Activated gamma-delta T cell treated with anti-CD3 and anti-CD28 coated beads, Interleukin-2, amount 50 U/mL, for 16 hours (primary cell): ENCODE measurements around the gene ARHGAP15.

Source experiments
- DNase-seq: peaks from one replicate; pipeline ENCODE4 v3.0.0-alpha.2; 2020; ENCODE audit warnings: low read depth

ARHGAP15 gene

DNA sequence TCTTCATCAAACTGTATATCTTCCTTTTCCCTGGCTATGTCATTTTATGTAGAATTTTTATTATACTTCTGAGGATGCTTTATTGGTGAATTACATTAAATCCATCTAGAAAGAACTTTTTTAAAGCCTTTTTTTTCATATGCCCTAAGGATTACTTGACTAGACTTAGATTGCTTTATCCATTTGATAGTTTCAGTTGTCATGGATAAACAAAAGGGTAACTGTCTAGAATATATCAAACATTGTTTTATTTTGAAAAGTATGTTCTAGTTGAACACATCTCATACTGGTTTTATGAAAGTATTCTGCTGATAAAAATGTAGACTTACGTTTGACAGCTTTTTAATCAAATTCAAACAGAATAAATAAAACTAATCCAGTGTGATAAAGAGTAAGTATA, 639.8 kb downstream of the ARHGAP15 start:
- no peak for DNase-seq

DNA sequence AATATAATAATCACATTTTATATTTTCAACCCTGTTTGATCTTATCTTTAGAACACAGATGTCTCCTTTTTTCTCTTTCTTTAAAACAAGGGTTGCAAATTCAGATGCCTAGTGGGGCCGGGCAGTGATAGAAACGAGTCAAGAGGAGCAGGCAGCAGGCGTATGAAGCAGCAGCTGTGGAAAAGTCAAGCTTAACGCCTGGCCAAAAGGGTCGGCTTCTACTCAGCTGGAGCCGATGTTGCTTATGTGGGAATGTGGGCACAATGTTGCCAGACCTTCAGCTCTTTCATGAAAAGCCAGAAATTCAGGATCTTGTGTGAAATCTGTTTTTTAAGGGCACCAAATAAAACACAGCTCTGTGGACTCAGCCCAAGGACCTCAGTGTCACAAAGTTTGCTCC, 642.7 kb downstream of the ARHGAP15 start:
- DNase-seq = no peak

DNA sequence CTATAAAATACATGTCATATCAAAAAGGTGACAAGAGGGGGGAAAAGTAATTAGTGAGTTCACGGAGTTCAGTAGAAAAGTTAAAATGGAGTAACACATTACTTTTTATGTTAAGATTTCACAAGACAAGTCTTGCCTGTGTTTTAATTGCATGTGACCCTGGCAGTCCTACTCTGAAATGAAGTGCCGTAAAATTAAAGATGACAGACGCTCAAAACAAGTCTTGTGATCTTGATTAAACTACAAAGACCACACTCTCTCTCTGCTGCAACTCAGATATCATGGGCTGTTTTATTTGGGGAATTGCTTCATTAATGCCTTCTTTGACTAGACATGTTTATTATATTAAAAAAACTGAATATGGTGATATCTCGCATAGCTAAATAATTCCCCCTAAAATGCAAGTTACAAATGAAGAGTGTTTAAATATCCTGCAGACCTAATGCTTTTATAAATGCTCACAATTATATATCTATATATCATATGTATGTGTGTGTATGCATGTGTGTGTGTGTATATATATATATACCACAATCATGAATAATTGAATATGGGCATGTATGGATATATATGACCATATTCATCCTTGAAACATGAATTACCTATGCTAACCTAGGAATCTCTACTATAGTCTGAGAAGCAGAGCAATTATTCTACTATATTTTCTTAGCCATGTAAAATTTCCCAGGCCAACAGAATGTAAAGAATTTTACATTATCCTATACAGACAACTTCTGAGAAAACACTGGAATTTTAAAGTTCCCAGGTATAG, 647.5 kb downstream of the ARHGAP15 start:
- DNase-seq = no peak

DNA sequence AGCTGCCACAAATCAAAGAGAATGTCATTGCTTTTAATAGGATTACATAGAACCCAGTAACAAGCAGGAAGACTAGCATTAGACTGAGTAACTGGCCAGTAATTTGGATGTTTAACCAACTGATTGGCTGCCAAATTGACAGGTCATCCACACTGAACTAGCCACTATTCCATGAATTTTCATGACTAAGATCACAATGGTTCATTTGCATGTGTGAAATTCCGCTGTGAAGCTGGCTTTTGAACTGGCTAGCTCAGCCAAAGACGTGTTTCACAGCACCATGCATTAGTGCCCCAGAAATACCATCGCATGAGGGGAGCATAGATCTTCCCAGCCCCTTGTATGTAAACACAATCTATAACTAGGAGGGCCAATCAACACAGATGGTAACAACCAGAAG, 649.8 kb downstream of the ARHGAP15 start:
- DNase-seq = no peak

DNA sequence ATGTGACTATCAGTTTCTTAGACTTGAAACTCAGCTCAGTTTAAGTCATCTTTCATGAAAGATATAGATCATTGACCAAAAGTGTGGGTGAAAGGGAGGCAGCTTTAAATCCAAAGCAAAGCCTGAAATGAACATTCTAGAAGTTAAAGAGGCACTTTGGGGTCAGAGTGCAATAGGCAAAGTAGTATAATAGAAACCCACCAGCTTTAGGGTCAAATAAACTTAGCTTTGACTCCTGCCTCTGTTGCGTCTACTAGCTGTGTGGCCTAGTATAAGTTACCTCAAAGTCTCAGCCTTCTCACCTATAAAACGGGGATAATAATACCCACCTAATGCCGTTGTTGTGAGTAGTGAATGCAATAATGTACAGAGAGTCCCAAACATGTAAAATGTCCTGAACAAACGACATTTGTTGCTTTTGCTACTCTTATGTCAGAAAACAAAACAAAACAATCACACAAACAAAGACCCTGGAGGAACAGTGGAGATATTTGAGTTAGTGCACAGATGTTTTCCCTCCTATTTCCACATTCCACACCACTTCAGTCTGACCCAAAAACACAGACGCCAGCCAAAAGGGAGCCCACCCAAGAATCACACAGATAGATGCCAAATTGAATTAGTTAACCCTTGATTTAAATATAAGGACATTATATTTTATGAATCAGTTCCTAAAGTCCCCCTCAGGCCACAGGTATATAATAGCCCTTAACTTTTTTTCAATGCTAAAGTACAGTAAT, 657.0 kb downstream of the ARHGAP15 start:
- DNase-seq = no peak

DNA sequence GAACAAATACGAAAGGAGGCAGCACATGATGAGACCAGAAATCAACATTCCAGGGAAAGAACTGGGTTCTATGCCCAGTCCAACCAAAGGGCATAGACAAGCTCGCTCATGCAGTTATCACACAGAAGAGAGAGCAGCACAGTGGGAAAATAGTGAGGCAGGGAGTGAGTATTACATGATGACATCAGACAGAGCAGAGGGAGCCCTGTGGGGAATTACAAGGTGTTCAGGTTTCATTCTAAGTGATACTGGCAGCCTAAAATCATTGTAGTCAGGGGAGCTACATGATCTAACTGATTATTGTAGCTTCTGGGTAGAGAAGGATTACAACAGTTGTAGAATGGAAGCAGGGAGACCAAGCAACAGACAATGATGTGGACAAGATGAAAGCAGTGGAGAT, 658.5 kb downstream of the ARHGAP15 start:
- DNase-seq = no peak

DNA sequence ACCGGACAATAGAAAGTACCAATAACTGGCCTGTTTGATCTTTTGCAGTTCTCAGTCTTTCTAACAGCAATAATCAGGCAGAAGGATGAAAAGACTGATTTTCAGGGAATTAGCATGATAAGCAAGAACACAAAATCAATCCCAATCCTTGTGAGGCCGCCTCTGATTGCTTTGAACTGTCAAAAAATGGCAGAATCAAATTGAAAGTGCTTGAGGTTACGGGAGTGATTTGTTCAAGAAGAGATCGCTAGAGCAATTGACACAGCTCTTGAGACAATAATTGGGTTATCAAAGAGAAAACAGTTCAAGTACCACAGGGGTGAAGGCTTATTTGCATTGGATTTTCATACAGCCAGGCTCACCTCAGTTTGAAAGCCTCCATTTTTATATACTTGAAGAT, 663.4 kb downstream of the ARHGAP15 start:
- DNase-seq = no peak

DNA sequence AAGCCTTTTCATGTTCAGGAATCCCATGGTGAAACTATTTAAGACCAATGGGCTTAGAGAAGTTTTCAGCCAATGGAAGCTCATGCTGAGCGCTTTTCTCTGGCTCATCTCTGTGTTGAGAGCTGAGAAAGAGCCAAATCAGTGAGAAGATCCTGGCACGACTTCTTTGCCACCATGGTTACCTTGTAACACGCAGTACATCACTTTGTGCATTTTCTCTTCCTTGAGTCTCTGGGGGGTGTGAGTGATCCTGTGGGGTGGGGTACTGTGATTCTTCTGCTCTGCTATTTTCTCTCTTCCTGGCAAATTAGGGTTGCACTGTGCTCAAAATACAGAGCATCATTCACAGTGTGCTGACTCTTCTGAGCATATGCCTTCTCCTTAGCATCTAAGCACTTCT, 664.2 kb downstream of the ARHGAP15 start:
- no peak for DNase-seq

DNA sequence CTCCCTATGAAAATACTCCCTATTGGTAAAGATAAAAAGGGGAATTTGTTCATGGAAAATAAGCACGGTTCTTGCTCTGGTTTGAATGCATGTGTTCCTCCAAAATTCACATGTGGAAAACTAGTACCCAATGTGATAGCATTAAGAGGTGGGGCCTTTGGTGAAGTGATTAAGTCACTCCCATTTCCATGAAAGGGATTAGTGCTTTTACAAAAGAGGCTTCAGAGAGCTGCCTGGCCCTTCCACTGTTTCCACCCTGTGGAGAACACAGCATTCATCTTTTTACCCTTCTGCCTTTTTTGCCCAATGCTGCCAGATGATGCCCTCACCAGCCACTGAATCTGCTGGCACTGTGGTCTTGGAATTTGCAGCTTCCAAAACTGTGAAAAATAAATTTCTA, 666.8 kb downstream of the ARHGAP15 start:
- no peak for DNase-seq

DNA sequence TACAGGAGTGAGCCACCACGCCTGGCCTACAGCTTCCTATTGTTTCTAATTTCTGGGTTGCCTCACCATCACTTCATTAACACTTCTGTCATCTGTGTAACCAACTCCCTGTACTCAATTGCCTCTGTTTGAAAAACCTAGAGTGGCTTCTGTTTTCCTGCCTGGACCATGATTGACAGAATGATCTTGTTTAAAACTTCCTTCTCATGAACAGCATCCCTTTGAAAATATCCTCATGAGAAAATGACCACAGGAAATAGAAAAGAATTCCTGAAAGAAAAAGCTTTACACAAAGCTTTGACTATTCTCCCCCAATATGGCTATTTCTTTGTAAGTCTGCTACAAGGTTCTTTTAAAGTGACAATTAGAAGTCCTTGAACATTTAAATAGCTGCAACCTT, 672.3 kb downstream of the ARHGAP15 start:
- no peak for DNase-seq

DNA sequence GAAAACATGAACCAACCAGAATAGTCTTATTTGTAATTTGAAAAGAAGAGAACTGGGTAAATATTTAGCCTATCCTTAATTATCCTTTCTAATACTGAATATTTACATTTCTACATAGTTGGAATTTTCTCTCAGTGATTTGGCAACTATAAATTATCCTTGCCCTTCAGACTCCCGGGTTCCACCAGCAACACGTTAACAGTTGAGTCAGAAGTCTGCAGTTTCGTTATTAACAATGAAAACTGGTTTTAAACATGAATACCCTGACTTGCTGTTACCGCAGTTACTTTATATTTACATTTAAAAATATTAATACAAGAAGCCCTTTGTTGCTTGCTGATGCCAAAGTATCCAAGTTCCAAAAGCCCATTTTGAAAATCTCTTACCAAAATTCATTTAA, 673.0 kb downstream of the ARHGAP15 start:
- no peak for DNase-seq

DNA sequence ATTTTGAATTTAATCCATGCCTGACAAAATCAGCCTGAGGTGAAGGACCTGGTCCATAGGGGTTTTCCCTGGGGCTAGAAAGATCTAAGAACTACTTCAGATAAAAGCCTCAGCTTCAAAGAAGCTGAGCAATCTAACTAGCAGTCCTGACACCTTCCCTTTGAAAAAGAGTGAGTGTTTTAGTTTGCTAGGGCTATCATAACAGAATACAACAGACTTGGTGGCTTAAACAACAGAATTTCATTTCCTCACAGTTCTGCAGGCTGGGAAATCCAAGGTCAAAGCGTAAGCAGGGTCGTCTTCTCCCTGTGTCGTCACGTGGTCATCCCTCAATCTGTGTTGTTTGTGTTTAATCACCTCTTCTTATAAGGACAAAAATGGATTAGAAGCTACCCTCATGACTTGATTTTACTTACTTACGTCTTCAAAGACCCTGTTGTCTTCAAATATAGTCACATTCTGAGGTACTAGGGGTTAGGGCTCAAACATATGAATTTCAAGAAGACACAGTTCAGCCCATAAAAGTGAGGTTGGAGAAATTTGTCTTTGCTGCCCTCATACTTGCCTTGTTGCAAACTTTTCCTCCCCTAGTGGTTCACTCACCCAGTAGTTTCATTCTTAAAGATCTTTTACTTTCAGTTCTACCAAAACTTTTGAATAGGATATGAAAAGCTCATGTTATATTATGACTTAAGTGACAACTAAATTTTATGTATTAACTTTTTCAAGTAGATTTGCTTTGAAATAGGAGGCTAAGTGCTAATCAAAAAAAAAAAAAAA, 673.8 kb downstream of the ARHGAP15 start:
- no peak for DNase-seq

DNA sequence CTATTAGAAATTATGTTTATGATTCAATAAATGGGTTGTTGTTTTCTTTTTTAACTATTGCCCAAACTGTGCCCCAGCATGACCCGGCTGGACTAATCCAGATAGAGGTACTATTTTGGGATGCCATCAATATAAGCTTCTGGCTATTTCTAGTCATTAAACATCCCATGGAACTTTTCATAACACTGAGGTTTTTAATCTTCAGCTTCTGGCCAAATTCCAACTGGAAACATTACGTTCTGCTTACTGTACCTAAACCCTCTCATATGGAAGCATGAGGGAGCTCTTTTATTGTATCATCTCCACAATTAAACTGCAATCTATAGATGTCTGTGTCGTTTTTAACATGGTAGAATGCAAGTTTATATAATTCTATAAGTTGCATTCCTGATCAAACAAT, 674.7 kb downstream of the ARHGAP15 start:
- no peak for DNase-seq

DNA sequence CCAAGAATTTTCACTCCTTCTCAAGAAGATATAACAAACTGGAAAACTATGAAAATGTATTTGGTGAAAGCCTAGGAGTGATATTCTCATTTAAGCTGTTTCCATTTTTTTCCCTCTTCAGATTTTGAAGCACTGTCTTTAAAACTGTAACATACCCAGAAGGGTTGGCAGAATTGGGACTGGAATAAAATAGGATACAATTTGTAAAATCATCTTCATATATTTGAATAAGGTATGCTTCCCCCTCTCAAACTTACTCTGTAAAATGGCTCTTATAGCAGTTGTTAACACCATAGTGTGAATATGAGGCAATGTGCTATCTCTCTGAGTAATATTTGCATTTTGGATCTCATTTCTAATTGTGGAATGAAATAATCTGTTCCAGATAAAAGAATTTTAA, 676.4 kb downstream of the ARHGAP15 start:
- DNase-seq = no peak

DNA sequence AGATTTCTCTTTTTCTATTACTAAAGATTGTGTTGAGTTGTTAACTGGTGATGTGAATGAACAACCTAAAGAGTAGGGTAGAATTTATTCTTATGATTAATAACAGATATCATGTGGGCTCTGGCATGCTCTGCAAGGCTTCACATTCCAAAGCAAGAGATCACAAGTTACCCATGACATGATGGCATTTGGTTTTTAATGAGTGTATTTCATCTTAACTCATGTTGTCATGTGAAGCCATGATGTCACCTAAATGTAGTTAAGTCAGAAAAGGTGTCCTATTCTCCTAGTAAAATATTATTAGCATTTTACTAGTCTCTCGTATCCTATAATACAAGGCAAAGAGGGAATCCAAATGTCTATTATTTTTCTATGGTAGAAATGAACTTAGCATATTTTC, 678.0 kb downstream of the ARHGAP15 start:
- no peak for DNase-seq

DNA sequence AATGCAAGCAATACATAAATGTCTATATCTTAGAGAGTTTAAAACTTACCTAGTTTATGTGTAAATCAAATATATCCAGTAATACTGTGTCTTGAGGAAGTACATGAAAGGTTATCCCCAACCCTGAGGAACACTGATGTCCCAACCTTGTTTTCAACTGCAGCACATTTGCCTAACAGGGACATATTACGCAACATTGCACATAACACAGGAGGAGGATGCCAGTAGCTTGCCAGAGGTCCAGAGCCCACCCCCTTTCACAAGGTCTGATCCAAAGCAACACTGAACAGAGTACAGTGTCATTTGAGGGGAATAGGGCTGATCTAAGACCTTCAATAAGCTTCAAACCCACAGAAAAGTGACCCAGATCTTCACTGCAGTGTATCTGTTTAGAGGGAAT, 678.5 kb downstream of the ARHGAP15 start:
- DNase-seq = no peak

DNA sequence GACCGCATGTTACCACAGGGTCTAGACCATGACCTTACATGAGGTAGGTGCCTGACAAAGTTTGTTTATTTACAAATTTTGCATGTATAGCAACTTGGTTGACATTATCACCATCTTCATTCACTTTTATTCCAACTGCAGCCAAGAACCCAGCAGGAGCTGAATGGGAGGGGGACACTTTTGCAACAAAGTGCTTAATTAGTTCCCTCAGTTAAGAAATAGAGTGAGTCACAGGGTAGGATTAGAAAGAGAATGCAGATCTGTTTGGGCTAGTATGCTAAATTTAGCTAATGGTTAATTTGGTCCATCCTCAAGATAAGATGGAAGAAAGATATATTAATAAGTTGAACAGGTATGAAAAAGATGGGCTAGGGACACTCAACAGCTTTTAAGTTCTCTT, 678.9 kb downstream of the ARHGAP15 start:
- no peak for DNase-seq

DNA sequence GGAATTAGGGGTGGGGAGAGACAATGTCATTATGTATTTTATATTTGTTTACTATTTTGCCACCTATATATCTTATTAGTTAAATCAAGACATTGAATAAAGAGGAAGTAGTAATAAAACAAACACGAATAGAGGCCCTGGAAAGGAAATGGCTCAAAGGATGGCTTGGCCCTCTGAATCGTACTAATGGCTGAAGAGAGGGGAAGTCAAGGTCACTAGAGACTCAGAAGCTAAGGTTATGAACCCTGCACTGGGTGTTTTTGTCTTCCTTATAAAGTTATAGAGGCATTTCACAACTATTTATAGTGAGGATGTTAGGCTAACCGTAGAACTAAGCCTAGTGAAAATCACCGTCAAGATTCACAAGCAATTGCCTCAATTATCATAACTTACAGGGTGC, 685.9 kb downstream of the ARHGAP15 start:
- no peak for DNase-seq

DNA sequence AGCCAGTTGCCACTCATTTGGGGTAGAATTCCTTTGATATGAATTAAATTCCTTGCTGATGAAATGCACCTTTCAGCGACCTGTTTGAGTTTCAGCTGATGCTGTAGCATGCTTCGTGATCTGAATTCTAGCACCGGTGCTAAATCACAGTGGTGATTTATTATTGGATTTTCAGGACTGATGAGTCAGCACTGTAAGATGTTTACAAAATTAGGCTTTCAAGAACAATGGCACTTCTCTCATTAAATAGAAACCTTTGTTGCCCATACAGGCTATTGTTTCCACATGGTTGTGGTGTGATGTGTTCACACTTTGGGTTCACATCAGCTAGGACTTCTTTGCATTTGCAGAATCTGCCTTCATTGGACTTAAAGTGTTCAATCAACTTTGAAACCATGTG, 687.7 kb downstream of the ARHGAP15 start:
- no peak for DNase-seq
